Ascending aorta (tissue), 2 donors: ENCODE data around the gene LCN10. TPM values are rescaled to one million over a fixed set of nuclear protein-coding genes. Genes with fewer than 3 reads are reported as not detected.

Experiments used
- DNase-seq, 2 donors: peaks; one replicate each; pipeline ENCODE4 v3.0.0-alpha.2; 2019; ENCODE audit warnings: low spot score in 2 of 2
- H3K27ac ChIP-seq, 2 donors: fragments of 200-600 bp; sonication (generic); one replicate each; pipeline ENCODE4 v1.5.1; 2016 to 2017; ENCODE audit warnings: mild to moderate bottlenecking in 1 of 2
- H3K27me3 ChIP-seq: fragments of 200-600 bp; sonication (generic); one replicate; pipeline ENCODE4 v1.5.1; 2017
- H3K36me3 ChIP-seq, 2 donors: fragments of 200-600 bp; sonication (generic); one replicate each; pipeline ENCODE4 v1.5.1; 2016
- H3K4me1 ChIP-seq, 2 donors: fragments of 200-600 bp; sonication (generic); one replicate each; pipeline ENCODE4 v1.5.1; 2016 to 2017; ENCODE audit warnings: mild to moderate bottlenecking in 1 of 2
- H3K4me3 ChIP-seq, 2 donors: fragments of 200-600 bp; sonication (generic); one replicate each; pipeline ENCODE4 v1.5.1; 2016 to 2017; ENCODE audit warnings: mild to moderate bottlenecking in 1 of 2
- H3K9me3 ChIP-seq, 2 donors: fragments of 200-600 bp; sonication (generic); one replicate each; pipeline ENCODE4 v1.5.1; 2016
- CTCF ChIP-seq, 3 experiments: fragments of 200-600 bp in 2 of 3; fragments of 450-650 bp in 1 of 3; sonication (generic) in 2 of 3; IDR thresholded peaks; one replicate each; pipeline ENCODE4 v1.5.1; 2016 to 2019; ENCODE audit warnings: antibody characterized with exemption in 3 of 3, mild to moderate bottlenecking in 1 of 3, moderate library complexity in 1 of 3
- intact Hi-C: fragments of 100-400 bp; cut with DNase I; formaldehyde crosslinking; loops from one replicate; pipeline ENCODE4 v1.15.1; 2023
- total RNA-seq: library from RNA; depleted of rRNA; stranded (reverse); fragments of >200 nt; gene quantifications from one replicate; pipeline ENCODE4 v1.1.0, GENCODE V29; 2016

The LCN10 gene
- total RNA-seq, 1 donor from 2014 or later: 28.5 TPM

GRCh38 chr9:136721339-136722092 lies 21.2 kb downstream of the LCN10 start:
- Histone ChIP-seq H3K27ac (no peak overlapping the region), H3K36me3 (peaks cover 44 to 46% of the 10 kb centered on the region in 2 donors)
- no peak for DNase-seq

GRCh38 chr9:136720898-136721338 lies 21.8 kb downstream of the LCN10 start:
- Histone ChIP-seq H3K36me3 (peaks cover 40 to 41% of the 10 kb centered on the region in 2 donors), H3K27me3 (no peaks in the 10 kb centered on the region), H3K27ac (no peak overlapping the region), H3K4me1 (no peaks in the 10 kb centered on the region), H3K9me3 (no peaks in the 10 kb centered on the region), H3K4me3 (no peak overlapping the region)
- no peak for DNase-seq
- intact Hi-C loops: no loop called here
- no peak for TF ChIP-seq CTCF (IDR thresholded peaks at IDR 0.05)

More at GRCh38 chr9:136721339-136722092, 21.2 kb downstream of the LCN10 start:
- Histone ChIP-seq H3K9me3 (no peaks in the 10 kb centered on the region), H3K27me3 (no peaks in the 10 kb centered on the region), H3K4me1 (peaks cover 1 to 2% of the 10 kb centered on the region in 2 donors), H3K4me3 (no peak overlapping the region)
- no peak for TF ChIP-seq CTCF (IDR thresholded peaks at IDR 0.05)
- intact Hi-C loops: no loop called here

GRCh38 chr9:136720251-136720897 lies 22.4 kb downstream of the LCN10 start:
- no peaks in the 10 kb centered on the region for H3K4me1 ChIP-seq
- H3K27ac ChIP-seq: no peak overlapping the region
- peaks cover 34 to 36% of the 10 kb centered on the region in 2 donors for H3K36me3 ChIP-seq
- no peak overlapping the region for H3K4me3 ChIP-seq
- no peaks in the 10 kb centered on the region for H3K9me3 ChIP-seq
- intact Hi-C loops: no loop called here
- no peaks in the 10 kb centered on the region for H3K27me3 ChIP-seq
- TF ChIP-seq CTCF (IDR thresholded peaks at IDR 0.05): no peak
- DNase-seq: no peak

- no peak for DNase-seq
- Histone ChIP-seq H3K36me3 (peaks cover 24 to 25% of the 10 kb centered on the region in 2 donors), H3K9me3 (no peaks in the 10 kb centered on the region), H3K27me3 (no peaks in the 10 kb centered on the region), H3K4me3 (no peak overlapping the region), H3K4me1 (no peaks in the 10 kb centered on the region), H3K27ac (no peak overlapping the region)
- TF ChIP-seq CTCF (IDR thresholded peaks at IDR 0.05): no peak
- intact Hi-C loops: no loop called here
Measured at GRCh38 chr9:136719195-136719880, 23.4 kb downstream of the LCN10 start.

GRCh38 chr9:136718345-136719194 lies 24.2 kb downstream of the LCN10 start:
- H3K27me3 ChIP-seq: no peaks in the 10 kb centered on the region
- intact Hi-C loops: no loop called here
- DNase-seq: no peak
- H3K36me3 ChIP-seq: peaks cover 16 to 18% of the 10 kb centered on the region in 2 donors
- no peak for TF ChIP-seq CTCF (IDR thresholded peaks at IDR 0.05)
- H3K27ac ChIP-seq: no peak overlapping the region
- no peak overlapping the region for H3K4me3 ChIP-seq
- H3K4me1 ChIP-seq: no peaks in the 10 kb centered on the region
- no peaks in the 10 kb centered on the region for H3K9me3 ChIP-seq
